Tibial artery (tissue), 4 donors: ENCODE results near the gene TIPIN.
"Not testable (repeated sequence)": the region's sequence is repeated elsewhere in the genome, so short reads cannot be mapped to it uniquely, and the experiment has no call there.

Experiments used
- DNase-seq, 2 donors: peaks; one replicate each; pipeline ENCODE4 v3.0.0-alpha.2; 2019
- H3K27ac ChIP-seq, 2 donors: fragments of 200-600 bp; sonication (generic) in 1 of 2; 1 replicate in 1 of 2; 2 replicates in 1 of 2; pipeline ENCODE4 v1.5.1; 2018 to 2019; ENCODE audit warnings: mild to moderate bottlenecking in 1 of 2
- H3K27me3 ChIP-seq, 2 donors: fragments of 200-600 bp; sonication (generic) in 1 of 2; one replicate each; pipeline versions ENCODE4 v1.5.1 to v1.6.0; 2016 to 2019
- H3K36me3 ChIP-seq, 3 donors: fragments of 200-600 bp; sonication (generic) in 2 of 3; one replicate each; pipeline ENCODE4 v1.5.1; 2016 to 2019; ENCODE audit warnings: mild to moderate bottlenecking in 2 of 3
- H3K4me1 ChIP-seq, 4 donors: fragments of 200-600 bp; sonication (generic) in 2 of 4; 1 replicate in 3 of 4; 2 replicates in 1 of 4; pipeline ENCODE4 v1.5.1; 2016 to 2019
- H3K4me3 ChIP-seq, 2 donors: fragments of 200-600 bp; sonication (generic) in 1 of 2; 1 replicate in 1 of 2; 2 replicates in 1 of 2; pipeline ENCODE4 v1.5.1; 2018 to 2019; ENCODE audit warnings: mild to moderate bottlenecking in 2 of 2
- H3K9me3 ChIP-seq, 3 donors: fragments of 200-600 bp; sonication (generic) in 1 of 3; one replicate each; pipeline ENCODE4 v1.5.1; 2016 to 2019
- CTCF ChIP-seq, 2 experiments: fragments of 200-600 bp in 1 of 2; fragments of 450-650 bp in 1 of 2; IDR thresholded peaks; one replicate each; pipeline ENCODE4 v1.5.1; 2017 to 2019; ENCODE audit warnings: antibody characterized with exemption in 2 of 2, mild to moderate bottlenecking in 1 of 2, moderate library complexity in 1 of 2
- intact Hi-C: fragments of 100-400 bp; cut with DNase I; formaldehyde crosslinking; loops from one replicate; pipeline ENCODE4 v1.15.0; 2023; ENCODE audit warnings: low total_unique reads

The TIPIN gene

GRCh38 chr15:66388576-66388975 is 32.1 kb upstream of the TIPIN start:
- Histone ChIP-seq H3K27me3 (no peaks in the 10 kb centered on the region), H3K4me1 (peaks cover 0 to 49% (median 23%) of the 10 kb centered on the region in 4 donors), H3K36me3 (no peaks in the 10 kb centered on the region), H3K4me3 (peak overlapping the region in 1 of 2 donors; percentile 78), H3K27ac (peak overlapping the region in 1 of 2 donors; percentile 94), H3K9me3 (no peaks in the 10 kb centered on the region)
- DNase-seq: no peak
- no peak for TF ChIP-seq CTCF (IDR thresholded peaks at IDR 0.05)
- intact Hi-C loops: loop anchor here (2.0 kb wide), 1 partner anchor 108 kb away; the partner anchor contains the start of gene SNAPC5

GRCh38 chr15:66388043-66388363 is 31.5 kb upstream of the TIPIN start:
- H3K27ac ChIP-seq: peak overlapping the region; percentile 94 to 96
- no peak for TF ChIP-seq CTCF (IDR thresholded peaks at IDR 0.05)

GRCh38 chr15:66387163-66388042 is 30.9 kb upstream of the TIPIN start:
- DNase-seq: peak; percentile 62 to 84
- no peaks in the 10 kb centered on the region for H3K27me3 ChIP-seq
- TF ChIP-seq CTCF (IDR thresholded peaks at IDR 0.05): peak in 1 of 2 experiments; percentile 19
- intact Hi-C loops: loop anchor here (2.0 kb wide), 1 partner anchor 109 kb away; the partner anchor contains the start of gene SNAPC5
- H3K36me3 ChIP-seq: no peaks in the 10 kb centered on the region
- H3K4me3 ChIP-seq: peak overlapping the region; percentile 78 to 94
- H3K9me3 ChIP-seq: no peaks in the 10 kb centered on the region
- H3K4me1 ChIP-seq: peaks cover 0 to 47% (median 23%) of the 10 kb centered on the region in 4 donors
- peak overlapping the region; percentile 94 to 96 for H3K27ac ChIP-seq

More at GRCh38 chr15:66388043-66388363, 31.5 kb upstream of the TIPIN start:
- Histone ChIP-seq H3K4me3 (peak overlapping the region; percentile 78 to 94), H3K9me3 (no peaks in the 10 kb centered on the region), H3K4me1 (peaks cover 0 to 47% (median 23%) of the 10 kb centered on the region in 4 donors), H3K36me3 (no peaks in the 10 kb centered on the region), H3K27me3 (no peaks in the 10 kb centered on the region)
- no peak for DNase-seq
- intact Hi-C loops: loop anchor here (2.0 kb wide), 1 partner anchor 109 kb away; the partner anchor contains the start of gene SNAPC5

- H3K27me3 ChIP-seq: no peaks in the 10 kb centered on the region
- no peaks in the 10 kb centered on the region for H3K36me3 ChIP-seq
- TF ChIP-seq CTCF (IDR thresholded peaks at IDR 0.05): peak; percentile 58 to 70
- peaks cover 0 to 41% (median 21%) of the 10 kb centered on the region in 4 donors for H3K4me1 ChIP-seq
- intact Hi-C loops: no loop called here
- no peaks in the 10 kb centered on the region for H3K9me3 ChIP-seq
- peak within 1 kb of the TSS; percentile 94 to 96 for H3K27ac ChIP-seq
- peak within 1 kb of the TSS; percentile 78 to 94 for H3K4me3 ChIP-seq
- peak; percentile 97 to 99 for DNase-seq
Measured at GRCh38 chr15:66386204-66387123, 30.0 kb upstream of the TIPIN start, which contains the start of gene MAP2K1. Gene MAP2K1, plus strand, starts transcription at chr15:66386912. Its CDS starts 436 bp downstream, at chr15:66387348.

- H3K27me3 ChIP-seq, H3K9me3 ChIP-seq, H3K36me3 ChIP-seq, H3K4me3 ChIP-seq, H3K27ac ChIP-seq, H3K4me1 ChIP-seq, intact Hi-C loops, DNase-seq: not testable (repeated sequence)
Measured at GRCh38 chr15:66381376-66381775, 24.9 kb upstream of the TIPIN start.
